ENCODE data around the gene YKT6.

The YKT6 gene

GRCh38 chr7:44180631-44181030 is 20.1 kb upstream of the YKT6 start:
- H3K9ac ChIP-seq, result no peak overlapping the region
- peaks cover 4 to 34% (median 12%) of the 10 kb centered on the region in 10 experiments; a peak in 16 of 20 replicates for H3K4me1 ChIP-seq
- H3K27ac ChIP-seq, result no peak overlapping the region
- H3K4me2 ChIP-seq, result no peak overlapping the region
- H3K36me3 ChIP-seq, result no peaks in the 10 kb centered on the region
- no peak overlapping the region for H3K4me3 ChIP-seq
- peaks cover 15 to 25% (median 17%) of the 10 kb centered on the region in 11 experiments; a peak in 21 of 22 replicates for H3K9me3 ChIP-seq (replicated peaks in 1 of 11)
- no peaks in the 10 kb centered on the region for H4K20me1 ChIP-seq
- H3K27me3 ChIP-seq, result no peaks in the 10 kb centered on the region
- no peak for TF ChIP-seq Cebpa-rat (IDR thresholded peaks at IDR 0.05)

GRCh38 chr7:44182827-44183226 is 18.0 kb upstream of the YKT6 start:
- H3K9ac ChIP-seq, result no peak overlapping the region
- H3K27ac ChIP-seq, result no peak overlapping the region
- no peaks in the 10 kb centered on the region for H4K20me1 ChIP-seq
- H3K4me2 ChIP-seq, result no peak overlapping the region
- no peak overlapping the region for H3K4me3 ChIP-seq
- H3K9me3 ChIP-seq (replicated peaks in 1 of 11), result peaks cover 15 to 25% (median 17%) of the 10 kb centered on the region in 11 experiments; a peak in 21 of 22 replicates
- no peaks in the 10 kb centered on the region for H3K27me3 ChIP-seq
- no peaks in the 10 kb centered on the region for H3K36me3 ChIP-seq
- H3K4me1 ChIP-seq, result peaks cover 0 to 28% (median 14%) of the 10 kb centered on the region in 10 experiments; a peak in 14 of 20 replicates
- TF ChIP-seq Cebpa-rat (IDR thresholded peaks at IDR 0.05), result no peak

- no peak overlapping the region for H3K9ac ChIP-seq
- no peak overlapping the region for H3K4me2 ChIP-seq
- H3K27ac ChIP-seq, result no peak overlapping the region
- no peak for TF ChIP-seq Cebpa-rat (IDR thresholded peaks at IDR 0.05)
- no peaks in the 10 kb centered on the region for H3K27me3 ChIP-seq
- H3K4me3 ChIP-seq, result no peak overlapping the region
- H3K4me1 ChIP-seq, result peaks cover 0 to 33% (median 14%) of the 10 kb centered on the region in 10 experiments; a peak in 14 of 20 replicates
- no peaks in the 10 kb centered on the region for H4K20me1 ChIP-seq
- no peaks in the 10 kb centered on the region for H3K36me3 ChIP-seq
- peaks cover 15 to 25% (median 17%) of the 10 kb centered on the region in 11 experiments; a peak in 21 of 22 replicates for H3K9me3 ChIP-seq (replicated peaks in 1 of 11)
These were observed 17.4 kb upstream of the YKT6 start for GRCh38 chr7:44183386-44183785.

- no peak overlapping the region for H3K4me3 ChIP-seq
- H4K20me1 ChIP-seq, result no peaks in the 10 kb centered on the region
- H3K9me3 ChIP-seq (replicated peaks in 1 of 11), result peaks cover 15 to 25% (median 17%) of the 10 kb centered on the region in 11 experiments; a peak in 21 of 22 replicates
- TF ChIP-seq Cebpa-rat (IDR thresholded peaks at IDR 0.05), result no peak
- H3K4me2 ChIP-seq, result peak overlapping the region in 2 of 11 experiments; percentile 11 to 18; a peak in 1 of 22 replicates
- peak overlapping the region in 2 of 11 experiments; percentile 4 to 6; a peak in 2 of 22 replicates for H3K9ac ChIP-seq
- no peak overlapping the region for H3K27ac ChIP-seq
- H3K36me3 ChIP-seq, result no peaks in the 10 kb centered on the region
- no peaks in the 10 kb centered on the region for H3K27me3 ChIP-seq
- H3K4me1 ChIP-seq, result peaks cover 0 to 35% (median 13%) of the 10 kb centered on the region in 10 experiments; a peak in 14 of 20 replicates
These were observed 16.4 kb upstream of the YKT6 start for GRCh38 chr7:44184206-44184872.

- Histone ChIP-seq H3K9ac (peak overlapping the region in 3 of 11 experiments; percentile 4 to 6 (median 4); a peak in 2 of 22 replicates), H3K27ac (peak overlapping the region in 1 of 11 experiments; percentile 17; a peak in 1 of 22 replicates), H4K20me1 (no peaks in the 10 kb centered on the region), H3K9me3 (replicated peaks in 1 of 11) (peaks cover 15 to 25% (median 17%) of the 10 kb centered on the region in 11 experiments; a peak in 21 of 22 replicates), H3K4me1 (peaks cover 0 to 35% (median 11%) of the 10 kb centered on the region in 10 experiments; a peak in 12 of 20 replicates), H3K4me3 (no peak overlapping the region), H3K36me3 (no peaks in the 10 kb centered on the region), H3K4me2 (peak overlapping the region in 5 of 11 experiments; percentile 5 to 18 (median 15); a peak in 4 of 22 replicates), H3K27me3 (no peaks in the 10 kb centered on the region)
- no peak for TF ChIP-seq Cebpa-rat (IDR thresholded peaks at IDR 0.05)
These were observed 15.8 kb upstream of the YKT6 start for GRCh38 chr7:44184873-44185446.

- no peak for TF ChIP-seq Cebpa-rat (IDR thresholded peaks at IDR 0.05)
- Histone ChIP-seq H3K4me2 (peak overlapping the region in 1 of 11 experiments; percentile 5; a peak in 1 of 22 replicates), H3K27ac (peak overlapping the region in 1 of 11 experiments; percentile 17; a peak in 1 of 22 replicates)
These were observed 15.0 kb upstream of the YKT6 start for GRCh38 chr7:44185729-44186128.

GRCh38 chr7:44186736-44187135 is 14.0 kb upstream of the YKT6 start:
- peak overlapping the region in 2 of 11 experiments; percentile 28 to 37; a peak in 4 of 22 replicates for H3K4me2 ChIP-seq
- no peak overlapping the region for H3K4me3 ChIP-seq
- H3K27me3 ChIP-seq, result no peaks in the 10 kb centered on the region
- H4K20me1 ChIP-seq, result no peaks in the 10 kb centered on the region
- peaks cover 0 to 35% (median 11%) of the 10 kb centered on the region in 10 experiments; a peak in 12 of 20 replicates for H3K4me1 ChIP-seq
- no peak overlapping the region for H3K9ac ChIP-seq
- H3K36me3 ChIP-seq, result no peaks in the 10 kb centered on the region
- H3K27ac ChIP-seq, result no peak overlapping the region
- peaks cover 13 to 17% (median 14%) of the 10 kb centered on the region in 11 experiments; a peak in 21 of 22 replicates for H3K9me3 ChIP-seq (replicated peaks in 1 of 11)
- no peak for TF ChIP-seq Cebpa-rat (IDR thresholded peaks at IDR 0.05)

More at GRCh38 chr7:44185729-44186128, 15.0 kb upstream of the YKT6 start:
- H3K9ac ChIP-seq, result 0 out of 22 replicates have a peak overlapping the region, but pooled peaks of 1 of the 11 experiments have one; percentile 4
- H4K20me1 ChIP-seq, result no peaks in the 10 kb centered on the region
- H3K4me3 ChIP-seq, result no peak overlapping the region
- no peaks in the 10 kb centered on the region for H3K36me3 ChIP-seq
- no peaks in the 10 kb centered on the region for H3K27me3 ChIP-seq
- peaks cover 0 to 35% (median 11%) of the 10 kb centered on the region in 10 experiments; a peak in 12 of 20 replicates for H3K4me1 ChIP-seq
- H3K9me3 ChIP-seq (replicated peaks in 1 of 11), result peaks cover 15 to 25% (median 17%) of the 10 kb centered on the region in 11 experiments; a peak in 21 of 22 replicates

GRCh38 chr7:44187636-44188416 is 13.0 kb upstream of the YKT6 start:
- Histone ChIP-seq H3K27ac (no peak overlapping the region), H3K36me3 (no peaks in the 10 kb centered on the region), H3K9ac (no peak overlapping the region), H3K4me1 (peaks cover 0 to 35% (median 11%) of the 10 kb centered on the region in 10 experiments; a peak in 12 of 20 replicates), H3K4me3 (no peak overlapping the region), H3K4me2 (peak overlapping the region in 1 of 11 experiments; percentile 37; a peak in 2 of 22 replicates), H3K9me3 (replicated peaks in 1 of 11) (peaks cover 2 to 7% (median 4%) of the 10 kb centered on the region in 11 experiments; a peak in 21 of 22 replicates), H4K20me1 (no peaks in the 10 kb centered on the region), H3K27me3 (no peaks in the 10 kb centered on the region)
- no peak for TF ChIP-seq Cebpa-rat (IDR thresholded peaks at IDR 0.05)

Measured in BLaER1 treated with 17β-estradiol and CSF1 and Interleukin-3, amounts not matched to agents 10 nM and 100 nM (cell line).